GM23338 (cell line): ENCODE measurements around the gene SEZ6L. TPM values are rescaled to one million over a fixed set of nuclear protein-coding genes. Genes with fewer than 3 reads are reported as not detected.

Source experiments
- ATAC-seq: fragments of 200-7000 bp; cut with Tn5 transposase; 3 replicates; pipeline ENCODE4 v1.9.1; 2020
- DNase-seq: peaks from one replicate; pipeline ENCODE4 v3.0.0-alpha.2; 2015; ENCODE audit warnings: low spot score
- H2AFZ ChIP-seq: fragments of 200-600 bp; sonication (generic); 2 replicates; pipeline ENCODE4 v1.8.0; 2016; ENCODE audit warnings: antibody characterized with exemption, mild to moderate bottlenecking, moderate library complexity
- H3F3A ChIP-seq: fragments of 200-600 bp; sonication (generic); replicated peaks from 2 replicates; pipeline ENCODE4 v1.8.0; 2017; ENCODE audit warnings: antibody characterized with exemption, mixed run types, low read depth
- H3K27ac ChIP-seq: fragments of 200-600 bp; sonication (generic); 2 replicates; pipeline ENCODE4 v1.6.1; 2016; ENCODE audit warnings: low read depth
- H3K27me3 ChIP-seq: fragments of 200-600 bp; sonication (generic); 2 replicates; pipeline ENCODE4 v1.8.0; 2016; ENCODE audit warnings: mild to moderate bottlenecking, mixed run types, moderate library complexity; ENCODE audit not compliant: insufficient read depth
- H3K36me3 ChIP-seq: fragments of 200-600 bp; sonication (generic); 2 replicates; pipeline ENCODE4 v1.8.0; 2016; ENCODE audit warnings: mild to moderate bottlenecking; ENCODE audit not compliant: insufficient read depth
- H3K4me1 ChIP-seq: fragments of 200-600 bp; sonication (generic); 2 replicates; pipeline ENCODE4 v1.8.0; 2016; ENCODE audit warnings: mild to moderate bottlenecking, moderate library complexity; ENCODE audit not compliant: insufficient read depth
- H3K4me2 ChIP-seq: fragments of 200-600 bp; sonication (generic); 2 replicates; pipeline ENCODE4 v1.7.1; 2017; ENCODE audit warnings: mixed run types
- H3K4me3 ChIP-seq: fragments of 200-600 bp; sonication (generic); 2 replicates; pipeline ENCODE4 v1.6.1; 2016; ENCODE audit warnings: mixed run types
- H3K79me2 ChIP-seq: fragments of 200-600 bp; sonication (generic); replicated peaks from 2 replicates; pipeline ENCODE4 v1.8.0; 2017; ENCODE audit warnings: mild to moderate bottlenecking; ENCODE audit not compliant: insufficient read depth
- H3K9me2 ChIP-seq: fragments of 200-600 bp; sonication (generic); 2 replicates; pipeline ENCODE4 v1.8.0; 2017; ENCODE audit not compliant: insufficient read depth
- H4K20me1 ChIP-seq: fragments of 200-600 bp; sonication (generic); replicated peaks from 2 replicates; pipeline ENCODE4 v1.8.0; 2017; ENCODE audit warnings: mild to moderate bottlenecking; ENCODE audit not compliant: insufficient read depth
- H3K27ac Mint-ChIP-seq: 2 replicates; pipeline ENCODE4 v1.8.0; 2020; ENCODE audit warnings: inconsistent platforms, mild to moderate bottlenecking, moderate library complexity, mixed read lengths
- H3K27me3 Mint-ChIP-seq: 3 replicates; pipeline ENCODE4 v1.8.0; 2022; ENCODE audit warnings: low read depth, mild to moderate bottlenecking, moderate library complexity, mixed read lengths, inconsistent platforms; ENCODE audit not compliant: insufficient read depth, poor library complexity
- H3K36me3 Mint-ChIP-seq: 3 replicates; pipeline ENCODE4 v1.8.0; 2021; ENCODE audit warnings: low read depth, mild to moderate bottlenecking, inconsistent platforms, moderate library complexity, mixed read lengths
- H3K4me1 Mint-ChIP-seq: 3 replicates; pipeline ENCODE4 v1.8.0; 2020; ENCODE audit warnings: mild to moderate bottlenecking, inconsistent platforms, mixed read lengths
- H3K4me3 Mint-ChIP-seq: 3 replicates; pipeline ENCODE4 v1.8.0; 2021; ENCODE audit warnings: moderate library complexity, mild to moderate bottlenecking, inconsistent platforms, mixed read lengths
- H3K9me3 Mint-ChIP-seq: 3 replicates; pipeline ENCODE4 v1.8.0; 2020; ENCODE audit warnings: moderate library complexity, mild to moderate bottlenecking, inconsistent platforms, mixed read lengths
- CTCF ChIP-seq, 2 experiments: fragments of 200-600 bp in 1 of 2; sonication (generic) in 1 of 2; conservative IDR thresholded peaks; 2 replicates each; pipeline versions ENCODE4 v1.5.1 to v1.6.1; 2016 to 2017; ENCODE audit warnings: antibody characterized with exemption in 2 of 2, low read depth in 2 of 2, mild to moderate bottlenecking in 2 of 2, moderate library complexity in 1 of 2
- EZH2phosphoT487 ChIP-seq: fragments of 200-600 bp; sonication (generic); IDR thresholded peaks from one replicate; pipeline ENCODE4 v1.8.1; 2018; ENCODE audit warnings: antibody characterized with exemption; ENCODE audit not compliant: unreplicated experiment
- JUNB ChIP-seq: IDR thresholded peaks from one replicate; pipeline ENCODE4 v1.6.1; 2016; ENCODE audit warnings: antibody characterized with exemption; ENCODE audit not compliant: unreplicated experiment
- POLR2AphosphoS5 ChIP-seq: IDR thresholded peaks from 2 replicates; pipeline ENCODE4 v1.6.1; 2016; ENCODE audit warnings: antibody characterized with exemption, low read depth
- STAT1 ChIP-seq: IDR thresholded peaks from one replicate; pipeline ENCODE4 v1.6.1; 2016; ENCODE audit warnings: antibody characterized with exemption; ENCODE audit not compliant: unreplicated experiment
- polyA plus RNA-seq: library from polyadenylated mRNA; unstranded; fragments of >200 nt; fragmentation: Nextera tagmentation; extraction: Ambion mirVana; gene quantifications from 2 replicates; pipeline ENCODE4 v1.2.1, GENCODE V29; 2016
- total RNA-seq: library from RNA; depleted of rRNA; stranded (reverse); fragments of >200 nt; shearing (Covaris generic); gene quantifications from 2 replicates; pipeline ENCODE4 v1.2.3, GENCODE V29; 2014
- TF ChIP-seq, protein P1 (sequence below): IDR thresholded peaks from one replicate; pipeline ENCODE4 v1.6.1; 2018; ENCODE audit warnings: antibody characterized with exemption; ENCODE audit not compliant: unreplicated experiment

The SEZ6L gene
- total and polyA plus RNA-seq, 2 experiments from 2014 or later = 0.13 to 0.24 TPM

- Mint-ChIP-seq H3K4me3 (no peak overlapping the region), H3K27ac (0 out of 2 replicates have a peak overlapping the region, but pooled peaks have one; percentile 26), H3K27me3 (peaks cover 2% of the 10 kb centered on the region), H3K36me3 (no peaks in the 10 kb centered on the region), H3K4me1 (peaks cover 8% of the 10 kb centered on the region; the same call in 2 of the 3 replicates), H3K9me3 (no peaks in the 10 kb centered on the region)
- H3F3A ChIP-seq = no peaks in the 10 kb centered on the region; the same call in 1 of the 2 replicates
- H3K4me3 ChIP-seq = no peak overlapping the region
- no peak overlapping the region for H3K4me2 ChIP-seq
- no peaks in the 10 kb centered on the region for H3K9me2 ChIP-seq
- H3K27me3 ChIP-seq = no peaks in the 10 kb centered on the region
- no peak overlapping the region for H3K27ac ChIP-seq
- no peaks in the 10 kb centered on the region; the same call in 1 of the 2 replicates for H3K4me1 ChIP-seq
- TF ChIP-seq, protein P1, sequence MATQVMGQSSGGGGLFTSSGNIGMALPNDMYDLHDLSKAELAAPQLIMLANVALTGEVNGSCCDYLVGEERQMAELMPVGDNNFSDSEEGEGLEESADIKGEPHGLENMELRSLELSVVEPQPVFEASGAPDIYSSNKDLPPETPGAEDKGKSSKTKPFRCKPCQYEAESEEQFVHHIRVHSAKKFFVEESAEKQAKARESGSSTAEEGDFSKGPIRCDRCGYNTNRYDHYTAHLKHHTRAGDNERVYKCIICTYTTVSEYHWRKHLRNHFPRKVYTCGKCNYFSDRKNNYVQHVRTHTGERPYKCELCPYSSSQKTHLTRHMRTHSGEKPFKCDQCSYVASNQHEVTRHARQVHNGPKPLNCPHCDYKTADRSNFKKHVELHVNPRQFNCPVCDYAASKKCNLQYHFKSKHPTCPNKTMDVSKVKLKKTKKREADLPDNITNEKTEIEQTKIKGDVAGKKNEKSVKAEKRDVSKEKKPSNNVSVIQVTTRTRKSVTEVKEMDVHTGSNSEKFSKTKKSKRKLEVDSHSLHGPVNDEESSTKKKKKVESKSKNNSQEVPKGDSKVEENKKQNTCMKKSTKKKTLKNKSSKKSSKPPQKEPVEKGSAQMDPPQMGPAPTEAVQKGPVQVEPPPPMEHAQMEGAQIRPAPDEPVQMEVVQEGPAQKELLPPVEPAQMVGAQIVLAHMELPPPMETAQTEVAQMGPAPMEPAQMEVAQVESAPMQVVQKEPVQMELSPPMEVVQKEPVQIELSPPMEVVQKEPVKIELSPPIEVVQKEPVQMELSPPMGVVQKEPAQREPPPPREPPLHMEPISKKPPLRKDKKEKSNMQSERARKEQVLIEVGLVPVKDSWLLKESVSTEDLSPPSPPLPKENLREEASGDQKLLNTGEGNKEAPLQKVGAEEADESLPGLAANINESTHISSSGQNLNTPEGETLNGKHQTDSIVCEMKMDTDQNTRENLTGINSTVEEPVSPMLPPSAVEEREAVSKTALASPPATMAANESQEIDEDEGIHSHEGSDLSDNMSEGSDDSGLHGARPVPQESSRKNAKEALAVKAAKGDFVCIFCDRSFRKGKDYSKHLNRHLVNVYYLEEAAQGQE = peak; percentile 58
- TF ChIP-seq JUNB (no peak), CTCF (conservative IDR thresholded peaks at IDR 0.05; ENCODE audit: low read depth in 2 of 2) (peak; percentile 78 to 90)
- DNase-seq = peak; percentile 96
- H3K36me3 ChIP-seq = no peaks in the 10 kb centered on the region
- no peaks in the 10 kb centered on the region for H3K79me2 ChIP-seq
- peak; percentile 94 for ATAC-seq
- H4K20me1 ChIP-seq = no peaks in the 10 kb centered on the region
- no peak overlapping the region for H2AFZ ChIP-seq
These were observed 195.1 kb downstream of the SEZ6L start for GRCh38 chr22:26364066-26365015.

DNA sequence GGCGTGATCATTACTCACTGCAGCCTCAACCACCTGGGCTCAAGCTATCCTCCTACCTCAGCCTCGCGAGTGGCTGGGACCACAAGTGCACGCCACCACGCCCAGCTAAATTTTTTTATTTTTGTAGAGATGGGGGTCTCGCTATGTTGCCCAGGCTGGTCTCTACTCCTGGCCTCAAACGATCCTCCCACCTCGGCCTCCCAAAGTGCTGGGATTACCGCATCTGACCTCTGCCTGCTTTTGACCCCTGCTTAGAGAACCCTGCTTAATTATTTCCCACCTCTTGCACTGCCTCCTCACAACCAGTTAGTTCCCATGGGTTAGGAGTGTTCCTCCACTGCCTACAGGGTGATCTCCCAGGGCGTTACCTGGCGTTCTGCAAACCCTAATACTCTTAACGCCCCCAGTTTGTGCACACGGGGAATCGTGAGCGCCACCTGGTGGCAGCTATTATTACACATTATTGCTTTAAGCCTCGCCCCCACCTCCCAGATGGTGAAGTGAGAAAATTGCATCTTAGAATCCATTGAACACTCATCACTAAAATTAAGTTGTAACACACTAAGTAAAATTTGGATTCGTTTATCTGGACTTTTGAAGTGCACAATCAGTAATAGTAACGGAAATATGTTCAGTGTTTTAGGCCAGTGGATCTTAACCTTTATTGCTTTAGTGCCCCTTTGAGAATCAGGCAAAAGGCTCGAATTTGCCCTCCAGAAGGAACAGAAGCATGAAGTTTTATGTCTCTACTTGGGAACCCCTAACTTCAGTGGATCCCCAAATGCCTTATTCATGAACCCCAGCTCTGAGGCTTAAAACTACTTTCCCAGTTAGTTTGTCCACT, 198.4 kb downstream of the SEZ6L start:
- Histone ChIP-seq H4K20me1 (no peaks in the 10 kb centered on the region), H3K79me2 (no peaks in the 10 kb centered on the region), H3K27me3 (no peaks in the 10 kb centered on the region), H3K36me3 (no peaks in the 10 kb centered on the region), H3K27ac (no peak overlapping the region), H3F3A (no peaks in the 10 kb centered on the region; the same call in 1 of the 2 replicates), H3K4me3 (no peak overlapping the region), H3K4me2 (no peak overlapping the region), H3K4me1 (no peaks in the 10 kb centered on the region), H2AFZ (no peak overlapping the region), H3K9me2 (no peaks in the 10 kb centered on the region)
- Mint-ChIP-seq H3K27ac (no peak overlapping the region), H3K36me3 (no peaks in the 10 kb centered on the region), H3K4me3 (no peak overlapping the region), H3K9me3 (no peaks in the 10 kb centered on the region), H3K4me1 (no peaks in the 10 kb centered on the region), H3K27me3 (peaks cover 2% of the 10 kb centered on the region)
- peak; percentile 93 for DNase-seq
- peak; percentile 53 for ATAC-seq
- no peak for TF ChIP-seq EZH2phosphoT487
- TF ChIP-seq CTCF (conservative IDR thresholded peaks at IDR 0.05; ENCODE audit: low read depth in 2 of 2) = peak; percentile 85 to 98
- TF ChIP-seq STAT1 = no peak
- no peak for TF ChIP-seq POLR2AphosphoS5
- TF ChIP-seq JUNB = no peak
- TF ChIP-seq, protein P1 = no peak
